GM15510 (cell line): Measurements from ENCODE around the gene TANK.

Experiments used
- POLR2A ChIP-seq: IDR thresholded peaks from 3 replicates; pipeline ENCODE4 v1.6.1; 2011; ENCODE audit warnings: borderline replicate concordance; ENCODE audit not compliant: insufficient read length; ENCODE audit errors: extremely low read depth

Gene TANK

GRCh38 chr2:161128885-161129284, 31.3 kb upstream of the TANK start:
- no peak for TF ChIP-seq POLR2A

GRCh38 chr2:161130354-161130753, 29.9 kb upstream of the TANK start:
- no peak for TF ChIP-seq POLR2A

GRCh38 chr2:161131074-161131680, 29.1 kb upstream of the TANK start:
- no peak for TF ChIP-seq POLR2A

GRCh38 chr2:161131804-161132203, 28.4 kb upstream of the TANK start:
- TF ChIP-seq POLR2A, result no peak

GRCh38 chr2:161133366-161133765, 26.9 kb upstream of the TANK start:
- no peak for TF ChIP-seq POLR2A

GRCh38 chr2:161134547-161135518, 25.4 kb upstream of the TANK start:
- TF ChIP-seq POLR2A, result no peak

GRCh38 chr2:161135951-161136593, 24.2 kb upstream of the TANK start:
- TF ChIP-seq POLR2A, result no peak

GRCh38 chr2:161136696-161137324, 23.4 kb upstream of the TANK start:
- TF ChIP-seq POLR2A, result peak; percentile 46

GRCh38 chr2:161138429-161138828, 21.8 kb upstream of the TANK start:
- no peak for TF ChIP-seq POLR2A

- TF ChIP-seq POLR2A, result no peak
Observed at GRCh38 chr2:161139098-161139987, 20.9 kb upstream of the TANK start.

- TF ChIP-seq POLR2A, result no peak
Observed at GRCh38 chr2:161141033-161141432, 19.2 kb upstream of the TANK start.

GRCh38 chr2:161146209-161146775, 13.9 kb upstream of the TANK start:
- no peak for TF ChIP-seq POLR2A

- TF ChIP-seq POLR2A, result no peak
Observed at GRCh38 chr2:161146996-161147395, 13.2 kb upstream of the TANK start.

- TF ChIP-seq POLR2A, result no peak
Observed at GRCh38 chr2:161147856-161148255, 12.4 kb upstream of the TANK start.
